K562 (cell line): Measurements from ENCODE around the gene NAIF1. TPM values are rescaled to one million over a fixed set of nuclear protein-coding genes. Genes with fewer than 3 reads are reported as not detected.
A peak's percentile ranks its signal among the peaks of the same experiment; 100 is the strongest.

ENCODE experiments used
- ATF7 ChIP-seq: fragments of 450-650 bp; IDR thresholded peaks from 2 replicates; pipeline ENCODE4 v1.7.1; 2014; ENCODE audit warnings: mild to moderate bottlenecking, moderate library complexity
- BACH1 ChIP-seq: fragments of 200-800 bp; sonication (Bioruptor generic); IDR thresholded peaks from 2 replicates; pipeline ENCODE4 v1.6.1; 2016; ENCODE audit warnings: missing genetic modification characterization, missing compliant biosample characterization
- BHLHE40 ChIP-seq: IDR thresholded peaks from 2 replicates; pipeline ENCODE4 v1.6.1; 2011; ENCODE audit warnings: low read length, improper control_type of control experiment
- HDAC1 ChIP-seq, 2 experiments: fragments of 450-650 bp; IDR thresholded peaks; 2 replicates each; pipeline ENCODE4 v1.6.1; 2016 to 2017; ENCODE audit warnings: inconsistent platforms in 1 of 2, mild to moderate bottlenecking in 1 of 2, moderate library complexity in 1 of 2
- HMG20B ChIP-seq: fragments of 250-450 bp; sonication (Bioruptor Pico); IDR thresholded peaks from 2 replicates; pipeline ENCODE4 v1.5.0; 2021; ENCODE audit warnings: mild to moderate bottlenecking
- MAZ ChIP-seq, 2 experiments: fragments of 450-650 bp in 1 of 2; sonication (generic) in 1 of 2; formaldehyde crosslinking; IDR thresholded peaks in 1 of 2; conservative IDR thresholded peaks in 1 of 2; 2 replicates each; pipeline versions ENCODE4 v1.4.0 to v1.5.0; 2020; ENCODE audit warnings: mild to moderate bottlenecking in 1 of 2, missing genetic modification reagents in 1 of 2
- NR2F6 ChIP-seq: fragments of 450-650 bp; formaldehyde crosslinking; IDR thresholded peaks from 2 replicates; pipeline ENCODE4 v1.4.0; 2020; ENCODE audit warnings: mild to moderate bottlenecking
- RAD51 ChIP-seq: fragments of 450-650 bp; IDR thresholded peaks from 2 replicates; pipeline ENCODE4 v1.7.1; 2016; ENCODE audit warnings: low read depth, mild to moderate bottlenecking, borderline replicate concordance
- RBFOX2 ChIP-seq: fragments of 200-400 bp; formaldehyde crosslinking; IDR thresholded peaks from 2 replicates; pipeline ENCODE4 v1.6.1; 2017; ENCODE audit warnings: low read depth, mild to moderate bottlenecking, low read length, moderate library complexity
- RREB1 ChIP-seq: fragments of 250-450 bp; sonication (Bioruptor Pico); IDR thresholded peaks from 2 replicates; pipeline ENCODE4 v1.4.0; 2020
- SMARCC2 ChIP-seq: fragments of 450-650 bp; IDR thresholded peaks from 2 replicates; pipeline ENCODE4 v1.6.1; 2017; ENCODE audit warnings: antibody characterized with exemption, moderate library complexity, mild to moderate bottlenecking, low read depth
- SOX6 ChIP-seq: fragments of 450-650 bp; IDR thresholded peaks from 2 replicates; pipeline ENCODE4 v1.6.1; 2014; ENCODE audit warnings: mild to moderate bottlenecking
- SRF ChIP-seq, 2 experiments: fragments of 250-450, 450-650 bp in 1 of 2; sonication (Bioruptor Pico) in 1 of 2; sonication (generic) in 1 of 2; formaldehyde crosslinking; IDR thresholded peaks; 2 replicates each; pipeline versions ENCODE4 v1.5.0 to v1.5.1; 2020 to 2022; ENCODE audit warnings: mild to moderate bottlenecking in 1 of 2, missing genetic modification reagents in 1 of 2
- VEZF1 ChIP-seq: fragments of 200-800 bp; sonication (Bioruptor generic); IDR thresholded peaks from 2 replicates; pipeline ENCODE4 v1.6.1; 2017; ENCODE audit warnings: missing genetic modification characterization, missing compliant biosample characterization
- ZBTB17 ChIP-seq: fragments of 450-650 bp; formaldehyde crosslinking; IDR thresholded peaks from 2 replicates; pipeline ENCODE4 v1.4.0; 2020; ENCODE audit warnings: mild to moderate bottlenecking
- ZNF395 ChIP-seq: fragments of 200-800 bp; sonication (Bioruptor generic); IDR thresholded peaks from 2 replicates; pipeline ENCODE4 v1.6.1; 2017; ENCODE audit warnings: missing genetic modification characterization, missing compliant biosample characterization
- polyA plus RNA-seq, 8 experiments: library from polyadenylated mRNA; depleted of rRNA in 4 of 8; stranded (reverse) in 5 of 8; unstranded in 3 of 8; fragments of >200 nt; fragmentation: Nextera tagmentation in 2 of 8; fragmentation: Illumina TruSeq in 1 of 8; extraction: Ambion mirVana in 2 of 8; extraction: Trizol in 1 of 8; gene quantifications; 2 replicates each; pipeline versions ENCODE4 v1.2.1 to v1.2.3, GENCODE V29; 2011 to 2014; ENCODE audit warnings: inconsistent platforms in 1 of 8, missing spikeins in 1 of 8
- total RNA-seq, 7 experiments: library from RNA; depleted of rRNA in 6 of 7; stranded (reverse); fragments of >200 nt in 6 of 7; fragmentation: Illumina TruSeq in 2 of 7; extraction: Trizol in 2 of 7; gene quantifications; 2 replicates each; pipeline versions ENCODE4 v1.2.1 to v1.2.3, GENCODE V29; 2011 to 2021; ENCODE audit warnings: low replicate concordance in 1 of 7

The NAIF1 gene
- total and polyA plus RNA-seq, 9 of the 15 experiments (the other 6 are each of a cell fraction or from before 2014, with no cell fraction given), result 4.8 to 26.6 (median 17.2) TPM

- TF ChIP-seq HMG20B (CRISPR knock-in tag), result no peak
- TF ChIP-seq RAD51, result peak; percentile 69
- TF ChIP-seq RBFOX2, result 0 out of 2 replicates have a peak, but pooled peaks have one; percentile 24
- TF ChIP-seq ZNF395 (CRISPR knock-in tag), result 0 out of 2 replicates have a peak, but pooled peaks have one; percentile 28
- no peak for TF ChIP-seq NR2F6 (CRISPR knock-in tag)
- TF ChIP-seq ATF7, result peak; percentile 78
- TF ChIP-seq BACH1 (tag), result peak; percentile 53; the same call in 1 of the 2 replicates
- TF ChIP-seq ZBTB17 (CRISPR knock-in tag), result 0 out of 2 replicates have a peak, but pooled peaks have one; percentile 18
- peak in 1 of 2 experiments; percentile 13; a peak in 1 of 4 replicates for TF ChIP-seq MAZ (CRISPR knock-in tag; conservative IDR thresholded peaks at IDR 0.05 in 1 of 2, IDR thresholded peaks at IDR 0.05 in 1 of 2)
- peak; percentile 22; the same call in 1 of the 2 replicates for TF ChIP-seq BHLHE40
- TF ChIP-seq SRF (CRISPR knock-in tag; IDR thresholded peaks at IDR 0.05), result peak in 1 of 2 experiments; percentile 70; a peak in 1 of 4 replicates
- TF ChIP-seq HDAC1 (IDR thresholded peaks at IDR 0.05), result peak in 1 of 2 experiments; percentile 49; a peak in 1 of 4 replicates
- TF ChIP-seq VEZF1 (CRISPR knock-in tag), result peak; percentile 22; the same call in 1 of the 2 replicates
- peak; percentile 23; the same call in 1 of the 2 replicates for TF ChIP-seq SOX6
- no peak for TF ChIP-seq RREB1
- TF ChIP-seq SMARCC2, result 0 out of 2 replicates have a peak, but pooled peaks have one; percentile 28
- TF ChIP-seq, all 486 proteins: peak for 46
These were observed 5.3 kb upstream of the NAIF1 start (continued) for GRCh38 chr9:128072144-128073021.
